KMS-11 (cell line): ENCODE measurements around the gene DFFB.

Experiments
- H2AFZ ChIP-seq: fragments of 200-600 bp; sonication (generic); 2 replicates; pipeline ENCODE4 v1.6.1; 2016; ENCODE audit warnings: antibody characterized with exemption, mixed run types, low read depth
- H3K27ac ChIP-seq: fragments of 200-600 bp; sonication (generic); 2 replicates; pipeline ENCODE4 v1.6.1; 2016; ENCODE audit warnings: mild to moderate bottlenecking, mixed run types
- H3K27me3 ChIP-seq: fragments of 200-600 bp; sonication (generic); 2 replicates; pipeline ENCODE4 v1.6.1; 2017; ENCODE audit warnings: mild to moderate bottlenecking, low read depth, mixed run types, moderate library complexity; ENCODE audit not compliant: insufficient read depth
- H3K36me3 ChIP-seq: fragments of 200-600 bp; sonication (generic); 2 replicates; pipeline ENCODE4 v1.6.1; 2017; ENCODE audit warnings: mild to moderate bottlenecking, mixed run types; ENCODE audit not compliant: insufficient read depth
- H3K4me1 ChIP-seq: fragments of 200-600 bp; sonication (generic); 2 replicates; pipeline ENCODE4 v1.6.1; 2016; ENCODE audit warnings: mild to moderate bottlenecking, low read depth, mixed run types; ENCODE audit not compliant: poor library complexity, severe bottlenecking
- H3K4me2 ChIP-seq: fragments of 200-600 bp; sonication (generic); 2 replicates; pipeline ENCODE4 v1.7.0; 2016; ENCODE audit warnings: mild to moderate bottlenecking, mixed run types
- H3K4me3 ChIP-seq: fragments of 200-600 bp; sonication (generic); IDR thresholded peaks from 2 replicates; pipeline ENCODE4 v1.6.1; 2017; ENCODE audit warnings: low read depth, low read length, mixed read lengths; ENCODE audit not compliant: insufficient read depth
- H3K79me2 ChIP-seq: fragments of 200-600 bp; sonication (generic); 2 replicates; pipeline ENCODE4 v1.6.1; 2016; ENCODE audit warnings: low read depth, mixed run types; ENCODE audit not compliant: insufficient read depth
- H3K9ac ChIP-seq: fragments of 200-600 bp; sonication (generic); 2 replicates; pipeline ENCODE4 v1.6.1; 2016; ENCODE audit warnings: mild to moderate bottlenecking, mixed run types
- H4K20me1 ChIP-seq: fragments of 200-600 bp; sonication (generic); 2 replicates; pipeline ENCODE4 v1.6.1; 2016; ENCODE audit warnings: mild to moderate bottlenecking, mixed run types; ENCODE audit not compliant: insufficient read depth
- TF ChIP-seq, protein P1 (sequence below): fragments of 200-600 bp; sonication (generic); conservative IDR thresholded peaks from 2 replicates; pipeline ENCODE4 v1.6.1; 2017; ENCODE audit warnings: low read depth, mild to moderate bottlenecking, antibody characterized with exemption, low read length, moderate library complexity, mixed read lengths

The DFFB gene

DNA sequence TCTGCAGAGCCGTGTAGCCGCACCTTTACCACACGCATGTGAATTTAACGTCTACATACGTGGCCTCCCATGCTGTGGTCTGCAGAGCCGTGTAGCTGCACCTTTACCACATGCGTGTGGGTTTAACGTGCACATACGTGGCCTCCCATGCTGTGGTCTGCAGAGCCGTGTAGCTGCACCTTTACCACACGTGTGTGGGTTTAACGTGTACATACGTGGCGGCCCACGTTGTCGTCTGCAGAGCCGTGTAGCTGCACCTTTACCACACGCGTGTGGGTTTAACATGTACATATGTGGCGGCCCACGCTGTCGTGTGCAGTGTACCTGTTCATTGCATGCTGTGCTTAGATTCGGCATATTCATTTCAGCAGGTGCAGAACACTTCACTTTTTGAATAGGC, 17.5 kb downstream of the DFFB start:
- H3K36me3 ChIP-seq: no peaks in the 10 kb centered on the region
- TF ChIP-seq, protein P1, sequence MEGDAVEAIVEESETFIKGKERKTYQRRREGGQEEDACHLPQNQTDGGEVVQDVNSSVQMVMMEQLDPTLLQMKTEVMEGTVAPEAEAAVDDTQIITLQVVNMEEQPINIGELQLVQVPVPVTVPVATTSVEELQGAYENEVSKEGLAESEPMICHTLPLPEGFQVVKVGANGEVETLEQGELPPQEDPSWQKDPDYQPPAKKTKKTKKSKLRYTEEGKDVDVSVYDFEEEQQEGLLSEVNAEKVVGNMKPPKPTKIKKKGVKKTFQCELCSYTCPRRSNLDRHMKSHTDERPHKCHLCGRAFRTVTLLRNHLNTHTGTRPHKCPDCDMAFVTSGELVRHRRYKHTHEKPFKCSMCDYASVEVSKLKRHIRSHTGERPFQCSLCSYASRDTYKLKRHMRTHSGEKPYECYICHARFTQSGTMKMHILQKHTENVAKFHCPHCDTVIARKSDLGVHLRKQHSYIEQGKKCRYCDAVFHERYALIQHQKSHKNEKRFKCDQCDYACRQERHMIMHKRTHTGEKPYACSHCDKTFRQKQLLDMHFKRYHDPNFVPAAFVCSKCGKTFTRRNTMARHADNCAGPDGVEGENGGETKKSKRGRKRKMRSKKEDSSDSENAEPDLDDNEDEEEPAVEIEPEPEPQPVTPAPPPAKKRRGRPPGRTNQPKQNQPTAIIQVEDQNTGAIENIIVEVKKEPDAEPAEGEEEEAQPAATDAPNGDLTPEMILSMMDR: no peak
- H3K9ac ChIP-seq: no peak overlapping the region
- H3K27me3 ChIP-seq: no peaks in the 10 kb centered on the region
- no peak overlapping the region for H3K27ac ChIP-seq
- H2AFZ ChIP-seq: no peak overlapping the region
- no peak overlapping the region for H3K4me3 ChIP-seq
- no peak overlapping the region for H3K4me2 ChIP-seq
- no peaks in the 10 kb centered on the region for H3K79me2 ChIP-seq
- no peaks in the 10 kb centered on the region for H4K20me1 ChIP-seq
- no peaks in the 10 kb centered on the region for H3K4me1 ChIP-seq

DNA sequence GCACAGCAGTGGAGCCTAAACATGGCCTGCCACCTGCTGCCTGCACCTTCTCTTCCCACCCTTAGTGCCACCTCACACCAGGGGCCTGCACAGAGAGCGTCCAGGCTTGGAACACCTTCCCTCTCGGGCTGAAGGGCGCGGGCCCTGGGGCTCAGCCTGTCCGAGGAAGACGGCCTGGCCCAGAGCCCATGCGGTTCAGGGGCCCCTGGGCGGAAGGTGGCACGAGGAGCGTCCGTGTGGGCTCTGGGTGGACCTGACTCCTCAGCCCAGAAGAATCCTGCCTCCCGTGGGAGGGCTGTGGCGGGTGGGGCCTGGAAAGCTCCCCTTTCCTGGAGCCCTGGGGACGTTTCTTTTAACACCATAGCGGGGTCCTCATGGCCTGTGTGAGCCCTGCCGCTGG, 19.4 kb downstream of the DFFB start:
- Histone ChIP-seq H2AFZ (no peak overlapping the region), H3K27ac (no peak overlapping the region), H3K27me3 (no peaks in the 10 kb centered on the region), H3K4me2 (no peak overlapping the region), H3K4me1 (no peaks in the 10 kb centered on the region), H4K20me1 (no peaks in the 10 kb centered on the region), H3K9ac (no peak overlapping the region), H3K79me2 (no peaks in the 10 kb centered on the region), H3K36me3 (no peaks in the 10 kb centered on the region), H3K4me3 (no peak overlapping the region)
- TF ChIP-seq, protein P1: no peak

DNA sequence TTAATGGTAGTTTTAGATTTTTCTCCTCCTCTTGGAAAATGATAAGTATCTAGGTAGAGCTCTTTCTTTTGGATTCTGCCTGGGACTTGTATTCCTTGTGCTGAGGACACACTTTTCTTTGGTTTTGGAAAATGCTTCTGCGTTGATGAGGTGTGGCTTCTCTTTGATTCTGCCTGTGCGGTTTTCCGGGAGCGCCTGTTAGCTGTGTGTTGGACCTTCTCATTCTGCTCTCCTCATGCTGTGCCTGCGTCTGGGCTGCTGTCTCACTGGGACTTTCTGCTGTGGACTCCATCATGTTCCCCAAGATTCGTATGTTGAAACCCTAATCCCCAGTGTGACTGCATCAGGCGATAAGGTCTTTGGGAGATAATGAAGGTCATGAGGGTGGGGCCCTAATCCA, 21.8 kb downstream of the DFFB start:
- Histone ChIP-seq H3K79me2 (no peaks in the 10 kb centered on the region), H2AFZ (no peak overlapping the region), H3K4me3 (no peak overlapping the region), H4K20me1 (no peaks in the 10 kb centered on the region), H3K36me3 (no peaks in the 10 kb centered on the region), H3K4me2 (no peak overlapping the region), H3K9ac (no peak overlapping the region), H3K27me3 (no peaks in the 10 kb centered on the region), H3K27ac (no peak overlapping the region), H3K4me1 (no peaks in the 10 kb centered on the region)
- TF ChIP-seq, protein P1: no peak

DNA sequence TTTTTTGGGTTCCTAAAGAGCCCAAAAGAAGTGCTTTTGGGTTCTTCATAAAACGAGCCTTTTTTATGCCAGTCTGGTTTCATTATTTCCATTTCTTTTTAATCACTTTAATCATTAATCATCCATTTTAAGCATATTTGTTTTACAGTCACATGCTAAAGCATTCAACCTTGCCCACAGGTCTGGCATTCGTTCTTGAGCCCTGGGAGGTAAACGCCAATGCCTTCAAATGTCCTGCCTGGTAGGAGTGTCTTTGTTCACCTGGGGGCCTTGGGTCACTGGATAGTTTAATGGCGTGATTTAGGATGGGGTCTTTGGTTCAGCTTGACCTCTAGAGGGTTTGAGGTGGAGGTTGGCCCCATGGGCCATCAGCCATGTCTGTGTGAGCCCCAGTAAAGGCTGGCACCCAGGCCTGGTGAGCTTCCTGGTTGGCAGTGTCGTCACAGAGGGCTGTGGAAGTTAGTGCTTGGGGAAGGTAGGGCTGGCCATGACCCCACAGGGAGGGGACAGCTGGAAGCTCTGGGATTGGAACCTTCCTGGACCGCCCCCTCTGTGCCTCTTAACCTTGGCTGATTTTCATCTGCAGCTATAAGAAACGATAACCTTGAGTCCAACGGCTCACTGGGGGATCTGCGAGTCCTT, 22.6 kb downstream of the DFFB start:
- Histone ChIP-seq H3K4me2 (no peak overlapping the region), H3K27me3 (no peaks in the 10 kb centered on the region), H3K4me3 (no peak overlapping the region), H3K36me3 (no peaks in the 10 kb centered on the region), H2AFZ (no peak overlapping the region), H4K20me1 (no peaks in the 10 kb centered on the region), H3K9ac (no peak overlapping the region), H3K4me1 (no peaks in the 10 kb centered on the region), H3K27ac (no peak overlapping the region), H3K79me2 (no peaks in the 10 kb centered on the region)
- TF ChIP-seq, protein P1: no peak
